A549 (cell line): ENCODE results near the gene HRK. TPM values are rescaled to one million over a fixed set of nuclear protein-coding genes. Genes with fewer than 3 reads are reported as not detected.

ENCODE experiments used
- ATAC-seq, 2 experiments: fragments of 200-7000 bp in 1 of 2; fragments of >200 bp in 1 of 2; cut with Nextera tagmentation in 1 of 2; cut with Tn5 transposase in 1 of 2; 3 replicates each; pipeline versions ENCODE4 v1.8.0 to v1.9.1; 2018 to 2020; ENCODE audit warnings: mild to moderate bottlenecking in 1 of 2, moderate library complexity in 1 of 2
- CTCF ChIA-PET: fragments of 300-600 bp; sonication (Branson Sonifier 250); formaldehyde crosslinking; extraction: SDS; loops from one replicate; lab custom pipeline; 2021; ENCODE audit warnings: antibody characterized with exemption, inconsistent platforms; lab: Yijun Ruan, JAX
- POLR2A ChIA-PET: fragments of 350-600 bp; formaldehyde crosslinking; extraction: SDS; loops from one replicate; lab custom pipeline; 2021; ENCODE audit warnings: antibody characterized with exemption, inconsistent platforms; lab: Yijun Ruan, JAX
- DNase-seq, 2 experiments: peaks; one replicate each; pipeline versions ENCODE4 v3.0.0 to v3.0.0-alpha.2; 2011 to 2016; ENCODE audit warnings: low read depth in 1 of 2, low spot score in 1 of 2
- FAIRE-seq: peaks from 2 replicates; lab custom pipeline; 2011; peaks lifted over from hg19 to GRCh38; lab: Jason Lieb, UNC
- H3K27ac ChIP-seq, 2 experiments: fragments of >200 bp; sonication (Bioruptor Twin); formaldehyde crosslinking; 3 replicates each; pipeline ENCODE4 v1.5.1; 2016 to 2017
- H3K4me1 ChIP-seq: fragments of >200 bp; sonication (Bioruptor Twin); formaldehyde crosslinking; 3 replicates; pipeline ENCODE4 v1.6.1; 2016
- H3K4me2 ChIP-seq: fragments of >200 bp; sonication (Bioruptor Twin); formaldehyde crosslinking; 3 replicates; pipeline ENCODE4 v1.6.1; 2016
- H3K4me3 ChIP-seq: fragments of >200 bp; sonication (Bioruptor Twin); formaldehyde crosslinking; 3 replicates; pipeline ENCODE4 v1.5.1; 2016
- H3K9me3 ChIP-seq: fragments of >200 bp; sonication (Bioruptor Twin); formaldehyde crosslinking; 3 replicates; pipeline ENCODE4 v1.6.1; 2016
- BHLHE40 ChIP-seq: IDR thresholded peaks from 2 replicates; pipeline ENCODE4 v1.6.1; 2012; ENCODE audit warnings: low read depth, low read length, inconsistent platforms
- CBX8 ChIP-seq: fragments of 200-600 bp; sonication (generic); IDR thresholded peaks from 2 replicates; pipeline ENCODE4 v1.6.1; 2016
- E2F6 ChIP-seq: IDR thresholded peaks from 2 replicates; pipeline ENCODE4 v1.6.1; 2012; ENCODE audit warnings: low read depth, borderline replicate concordance
- EHF ChIP-seq: fragments of 250-450 bp; sonication (Bioruptor Pico); IDR thresholded peaks from 2 replicates; pipeline ENCODE4 v1.5.0; 2020; ENCODE audit warnings: mild to moderate bottlenecking
- ELK1 ChIP-seq: fragments of 150-350 bp; IDR thresholded peaks from 2 replicates; pipeline ENCODE4 v1.6.1; 2014; ENCODE audit warnings: low read depth, mild to moderate bottlenecking, low read length
- FOSL2 ChIP-seq, 2 experiments: fragments of 450-650 bp in 1 of 2; fragments of >200 bp in 1 of 2; sonication (Bioruptor Twin) in 1 of 2; formaldehyde crosslinking; IDR thresholded peaks; 2 replicates each; pipeline versions ENCODE4 v1.5.0 to v1.6.1; 2016 to 2020; ENCODE audit warnings: mild to moderate bottlenecking in 1 of 2, moderate library complexity in 1 of 2
- FOXS1 ChIP-seq: fragments of 250-450 bp; sonication (Bioruptor Pico); IDR thresholded peaks from 2 replicates; pipeline ENCODE4 v1.5.0; 2020; ENCODE audit warnings: mild to moderate bottlenecking, moderate library complexity
- GATA3 ChIP-seq: IDR thresholded peaks from 2 replicates; pipeline ENCODE4 v1.6.1; 2012; ENCODE audit warnings: borderline replicate concordance
- HDAC2 ChIP-seq: fragments of 200-600 bp; sonication (generic); IDR thresholded peaks from 2 replicates; pipeline ENCODE4 v1.6.1; 2016
- HEYL ChIP-seq: fragments of 250-450 bp; sonication (Bioruptor Pico); IDR thresholded peaks from 2 replicates; pipeline ENCODE4 v1.8.0; 2021; ENCODE audit warnings: mild to moderate bottlenecking, moderate library complexity
- HOXB5 ChIP-seq: fragments of 250-450 bp; sonication (Bioruptor Pico); IDR thresholded peaks from 2 replicates; pipeline ENCODE4 v1.5.0; 2020; ENCODE audit warnings: mild to moderate bottlenecking, moderate library complexity
- JUN ChIP-seq, 2 experiments: fragments of >200 bp; sonication (Bioruptor Twin); formaldehyde crosslinking; IDR thresholded peaks; 2 replicates in 1 of 2; 3 replicates in 1 of 2; pipeline ENCODE4 v1.6.1; 2016 to 2017
- PHF8 ChIP-seq: fragments of 200-600 bp; sonication (generic); IDR thresholded peaks from 2 replicates; pipeline ENCODE4 v1.6.1; 2016; ENCODE audit warnings: low read depth, mild to moderate bottlenecking, antibody characterized with exemption, moderate library complexity, borderline replicate concordance
- RAD21 ChIP-seq, 2 experiments: fragments of >200 bp in 1 of 2; sonication (Bioruptor Twin) in 1 of 2; formaldehyde crosslinking in 1 of 2; IDR thresholded peaks in 1 of 2; conservative IDR thresholded peaks in 1 of 2; 2 replicates in 1 of 2; 3 replicates in 1 of 2; pipeline ENCODE4 v1.6.1; 2012 to 2018; ENCODE audit warnings: inconsistent platforms in 1 of 2
- REST ChIP-seq: fragments of 200-600 bp; sonication (generic); IDR thresholded peaks from 2 replicates; pipeline ENCODE4 v1.6.1; 2016; ENCODE audit warnings: antibody characterized with exemption, mild to moderate bottlenecking, moderate library complexity
- RFX5 ChIP-seq: fragments of 450-650 bp; IDR thresholded peaks from 2 replicates; pipeline ENCODE4 v1.7.1; 2014; ENCODE audit warnings: antibody characterized with exemption, mild to moderate bottlenecking, moderate library complexity
- SMC3 ChIP-seq: fragments of >200 bp; sonication (Bioruptor Twin); formaldehyde crosslinking; IDR thresholded peaks from 3 replicates; pipeline ENCODE4 v1.6.1; 2018; ENCODE audit warnings: inconsistent platforms
- TP53 ChIP-seq: fragments of 250-450 bp; sonication (Bioruptor Pico); IDR thresholded peaks from 2 replicates; pipeline ENCODE4 v1.5.0; 2021; ENCODE audit warnings: mild to moderate bottlenecking, moderate library complexity
- WGBS: methylation state at CpG from one replicate; pipeline ENCODE4 v1.1.6; 2017; ENCODE audit errors: missing lambda C conversion rate; 5-methylcytosine and 5-hydroxymethylcytosine counted together
- polyA plus RNA-seq, 4 experiments: library from polyadenylated mRNA; depleted of rRNA in 3 of 4; stranded (reverse); fragments of >200 nt; fragmentation: RNase III in 1 of 4; extraction: RNeasy Plus Mini Kit Qiagen cat#74134 plus additional on column Dnase treatment in 1 of 4; gene quantifications; 2 replicates in 3 of 4; 3 replicates in 1 of 4; pipeline ENCODE4 v1.2.3, GENCODE V29; 2011 to 2017
- TF ChIP-seq, protein P1 (sequence below): IDR thresholded peaks from 2 replicates; pipeline ENCODE4 v1.6.1; 2012

Gene HRK
- polyA plus RNA-seq, 2 of the 4 experiments (the other 2 are of a cell fraction), result 0.13 to 0.34 TPM

GRCh38 chr12:116910645-116911451 lies 29.6 kb upstream of the HRK start, which contains the start of gene FBXW8 (continued):
- 0 out of 2 replicates have a peak, but pooled peaks have one; percentile 28 for TF ChIP-seq REST
- no peak for TF ChIP-seq FOSL2 (IDR thresholded peaks at IDR 0.05)
- TF ChIP-seq FOSL2 (CRISPR knock-in tag; IDR thresholded peaks at IDR 0.05), result 0 out of 2 replicates have a peak, but pooled peaks have one; percentile 30
- TF ChIP-seq ELK1, result no peak
- peak; percentile 37; the same call in 1 of the 2 replicates for TF ChIP-seq GATA3
- TF ChIP-seq, protein P1, sequence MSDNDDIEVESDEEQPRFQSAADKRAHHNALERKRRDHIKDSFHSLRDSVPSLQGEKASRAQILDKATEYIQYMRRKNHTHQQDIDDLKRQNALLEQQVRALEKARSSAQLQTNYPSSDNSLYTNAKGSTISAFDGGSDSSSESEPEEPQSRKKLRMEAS, result peak; percentile 100
- no peak for TF ChIP-seq SMC3
- TF ChIP-seq TP53 (CRISPR knock-in tag), result 0 out of 2 replicates have a peak, but pooled peaks have one; percentile 47
- TF ChIP-seq BHLHE40, result 0 out of 2 replicates have a peak, but pooled peaks have one; percentile 28
- TF ChIP-seq RFX5, result 0 out of 2 replicates have a peak, but pooled peaks have one; percentile 26
- peak; percentile 94 for TF ChIP-seq E2F6
- TF ChIP-seq RAD21 (conservative IDR thresholded peaks at IDR 0.05 in 1 of 2, IDR thresholded peaks at IDR 0.05 in 1 of 2), result no peak
- TF ChIP-seq EHF (CRISPR knock-in tag), result peak; percentile 64; the same call in 1 of the 2 replicates
- peak; percentile 66 to 88; a peak in 4 of 5 replicates for TF ChIP-seq JUN (IDR thresholded peaks at IDR 0.05)
- no peak for TF ChIP-seq FOXS1
- no peak for TF ChIP-seq HEYL (CRISPR knock-in tag)
- TF ChIP-seq HOXB5 (CRISPR knock-in tag), result 0 out of 2 replicates have a peak, but pooled peaks have one; percentile 43
- TF ChIP-seq PHF8, result peak; percentile 68; the same call in 1 of the 2 replicates
- TF ChIP-seq, all 56 proteins: peak for 19

DNA sequence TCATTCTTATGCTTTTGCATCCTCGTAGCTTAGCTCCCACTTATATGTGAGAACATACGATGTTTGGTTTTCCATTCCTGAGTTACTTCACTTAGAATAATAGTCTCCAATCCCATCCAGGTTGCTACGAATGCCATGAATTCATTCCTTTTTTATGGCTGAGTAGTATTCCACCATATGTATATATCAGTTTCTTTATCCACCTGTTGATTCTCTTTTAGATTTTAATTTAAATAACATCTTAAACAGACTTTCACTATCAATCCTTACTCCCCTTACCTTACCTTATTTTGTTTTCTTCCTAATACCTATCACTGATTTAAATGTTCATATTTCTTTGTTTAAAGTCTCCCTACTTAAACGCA lies 29.0 kb upstream of the HRK start:
- TF ChIP-seq CBX8 (no peak), HDAC2 (0 out of 2 replicates have a peak, but pooled peaks have one; percentile 31)
- ChIA-PET POLR2A (interaction anchor here (1.3 kb wide), 1 partner anchor 30 kb away, joined by 4 read pairs; no protein-coding TSS in a partner anchor), CTCF (no interaction called here)
- Histone ChIP-seq H3K4me2 (peak overlapping the region; percentile 96), H3K4me3 (peak overlapping the region; percentile 85), H3K9me3 (no peaks in the 10 kb centered on the region), H3K27ac (peak overlapping the region; percentile 94 to 98), H3K4me1 (peaks cover 12% of the 10 kb centered on the region; the same call in 2 of the 3 replicates)
- no peak for ATAC-seq
- WGBS, result 55% methylated on average over 4 of the region's 4 CpGs
- no peak for FAIRE-seq
- DNase-seq, result no peak
